HEK293 (cell line): ENCODE measurements around the gene TRAPPC10.

Source experiments
- CTCF ChIA-PET: fragments of 350-600 bp; formaldehyde crosslinking; extraction: SDS; loops from one replicate; lab custom pipeline; 2021; ENCODE audit warnings: antibody characterized with exemption; lab: Yijun Ruan, JAX
- POLR2A ChIA-PET: fragments of 300-600 bp; formaldehyde crosslinking; extraction: SDS; loops from one replicate; lab custom pipeline; 2020; ENCODE audit warnings: antibody characterized with exemption, inconsistent platforms; lab: Yijun Ruan, JAX
- H3K27ac ChIP-seq: fragments of 200-500 bp; sonication (Bioruptor generic); 2 replicates; pipeline ENCODE4 v1.5.1; 2014; ENCODE audit warnings: low read depth, low read length, control low read depth, inconsistent platforms; ENCODE audit errors: extremely low read depth
- H3K36me3 ChIP-seq, 2 experiments: fragments of 200-500 bp in 1 of 2; sonication (Bioruptor generic) in 1 of 2; 1 replicate in 1 of 2; 2 replicates in 1 of 2; pipeline ENCODE4 v1.5.1; 2014 to 2017; ENCODE audit warnings: inconsistent platforms in 2 of 2, low read length in 2 of 2; ENCODE audit not compliant: control insufficient read depth in 2 of 2, insufficient read depth in 1 of 2
- H3K4me1 ChIP-seq: fragments of 200-500 bp; sonication (Bioruptor generic); 2 replicates; pipeline ENCODE4 v1.5.1; 2014; ENCODE audit warnings: mild to moderate bottlenecking, low read length, inconsistent platforms; ENCODE audit not compliant: control insufficient read depth, insufficient read depth
- H3K4me3 ChIP-seq: 2 replicates; pipeline ENCODE4 v1.5.1; 2011; ENCODE audit warnings: low read depth, mild to moderate bottlenecking, control low read depth, low read length, moderate library complexity
- H3K9me3 ChIP-seq: fragments of 200-500 bp; sonication (Bioruptor generic); 2 replicates; pipeline ENCODE4 v1.5.1; 2014; ENCODE audit warnings: low read depth, low read length, inconsistent platforms; ENCODE audit not compliant: control insufficient read depth, insufficient read depth
- BCL11B ChIP-seq: fragments of 450-650 bp; formaldehyde crosslinking; IDR thresholded peaks from 2 replicates; pipeline ENCODE4 v1.5.1; 2016; ENCODE audit warnings: low read depth, missing biosample characterization, missing genetic modification characterization
- EGR2 ChIP-seq: fragments of 450-650 bp; formaldehyde crosslinking; IDR thresholded peaks from 2 replicates; pipeline ENCODE4 v1.5.1; 2016; ENCODE audit warnings: low read depth, missing biosample characterization, missing genetic modification characterization
- KLF17 ChIP-seq: fragments of 450-650 bp; formaldehyde crosslinking; IDR thresholded peaks from 2 replicates; pipeline ENCODE4 v1.5.1; 2016; ENCODE audit warnings: missing biosample characterization, missing genetic modification characterization
- KLF7 ChIP-seq: fragments of 450-650 bp; formaldehyde crosslinking; IDR thresholded peaks from 2 replicates; pipeline ENCODE4 v1.5.1; 2016; ENCODE audit warnings: missing biosample characterization, missing genetic modification characterization, borderline replicate concordance
- KLF9 ChIP-seq: fragments of 450-650 bp; formaldehyde crosslinking; IDR thresholded peaks from 2 replicates; pipeline ENCODE4 v1.5.1; 2016; ENCODE audit warnings: missing biosample characterization, missing genetic modification characterization, low read depth
- RBAK ChIP-seq: fragments of 450-650 bp; formaldehyde crosslinking; IDR thresholded peaks from 2 replicates; pipeline ENCODE4 v1.5.1; 2016; ENCODE audit warnings: missing biosample characterization, missing genetic modification characterization
- SP2 ChIP-seq: fragments of 450-650 bp; formaldehyde crosslinking; IDR thresholded peaks from 2 replicates; pipeline ENCODE4 v1.5.1; 2016; ENCODE audit warnings: missing biosample characterization, missing genetic modification characterization
- ZBTB21 ChIP-seq: fragments of 450-650 bp; formaldehyde crosslinking; IDR thresholded peaks from 2 replicates; pipeline ENCODE4 v1.5.1; 2017; ENCODE audit warnings: missing biosample characterization, missing genetic modification characterization
- ZFHX2 ChIP-seq: fragments of 450-650 bp; formaldehyde crosslinking; conservative IDR thresholded peaks from 2 replicates; pipeline ENCODE4 v1.5.1; 2016; ENCODE audit warnings: missing biosample characterization, missing genetic modification characterization
- ZIC2 ChIP-seq: fragments of 450-650 bp; formaldehyde crosslinking; IDR thresholded peaks from 2 replicates; pipeline ENCODE4 v1.5.1; 2016; ENCODE audit warnings: missing biosample characterization, missing genetic modification characterization
- ZNF18 ChIP-seq: fragments of 450-650 bp; formaldehyde crosslinking; IDR thresholded peaks from 2 replicates; pipeline ENCODE4 v1.5.1; 2016; ENCODE audit warnings: missing biosample characterization, missing genetic modification characterization
- ZNF19 ChIP-seq: fragments of 450-650 bp; formaldehyde crosslinking; IDR thresholded peaks from 2 replicates; pipeline ENCODE4; 2016; ENCODE audit warnings: missing biosample characterization, missing genetic modification characterization, low read depth
- ZNF23 ChIP-seq: fragments of 450-650 bp; formaldehyde crosslinking; IDR thresholded peaks from 2 replicates; pipeline ENCODE4 v1.5.1; 2016; ENCODE audit warnings: missing biosample characterization, missing genetic modification characterization, borderline replicate concordance
- ZNF488 ChIP-seq: fragments of 450-650 bp; formaldehyde crosslinking; IDR thresholded peaks from 2 replicates; pipeline ENCODE4 v1.5.1; 2016; ENCODE audit warnings: missing biosample characterization, missing genetic modification characterization
- ZNF544 ChIP-seq: fragments of 450-650 bp; formaldehyde crosslinking; IDR thresholded peaks from 2 replicates; pipeline ENCODE4 v1.5.0; 2017; ENCODE audit warnings: missing biosample characterization, missing genetic modification characterization
- ZNF600 ChIP-seq: fragments of 450-650 bp; formaldehyde crosslinking; IDR thresholded peaks from 2 replicates; pipeline ENCODE4 v1.5.1; 2016; ENCODE audit warnings: missing biosample characterization, missing genetic modification characterization
- ZSCAN18 ChIP-seq: fragments of 450-650 bp; formaldehyde crosslinking; IDR thresholded peaks from 2 replicates; pipeline ENCODE4 v1.5.1; 2016; ENCODE audit warnings: missing biosample characterization, missing genetic modification characterization

The TRAPPC10 gene

GRCh38 chr21:44067011-44067839, 55.1 kb downstream of the TRAPPC10 start:
- H3K4me3 ChIP-seq: no peak overlapping the region
- no peak overlapping the region for H3K27ac ChIP-seq
- H3K4me1 ChIP-seq: no peaks in the 10 kb centered on the region
- ChIA-PET POLR2A (no interaction called here), CTCF (interaction anchor here (0.6 to 1.6 kb wide), 3 partner anchors 16 to 54 kb away, joined by 3 to 4 read pairs (median 3); no protein-coding TSS in a partner anchor)
- TF ChIP-seq BCL11B (tag by site-specific recombination): no peak
- TF ChIP-seq ZIC2 (tag by site-specific recombination): 0 out of 2 replicates have a peak, but pooled peaks have one; percentile 31
- TF ChIP-seq ZNF544 (tag by site-specific recombination): no peak
- no peak for TF ChIP-seq ZNF19 (tag by site-specific recombination)
- no peak for TF ChIP-seq ZBTB21
- TF ChIP-seq EGR2 (tag by site-specific recombination): peak; percentile 87
- no peak for TF ChIP-seq ZSCAN18 (tag by site-specific recombination)
- no peak for TF ChIP-seq KLF7 (tag by site-specific recombination)
- TF ChIP-seq KLF9: no peak
- no peaks in the 10 kb centered on the region for H3K9me3 ChIP-seq
- H3K36me3 ChIP-seq: peaks cover 4 to 78% of the 10 kb centered on the region in 2 experiments

- POLR2A ChIA-PET: interaction anchor here (0.7 kb wide), 1 partner anchor 468 kb away, joined by 3 read pairs; no protein-coding TSS in a partner anchor
- peaks cover 15 to 73% of the 10 kb centered on the region in 2 experiments for H3K36me3 ChIP-seq
- no peaks in the 10 kb centered on the region for H3K9me3 ChIP-seq
- no peak overlapping the region for H3K4me3 ChIP-seq
- H3K27ac ChIP-seq: no peak overlapping the region
- no peaks in the 10 kb centered on the region for H3K4me1 ChIP-seq
- CTCF ChIA-PET: no interaction called here
- TF ChIP-seq ZNF600 (tag by site-specific recombination) (0 out of 2 replicates have a peak, but pooled peaks have one; percentile 24), RBAK (tag by site-specific recombination) (no peak), ZNF23 (tag by site-specific recombination) (no peak), KLF17 (no peak), SP2 (tag by site-specific recombination) (no peak)
- TF ChIP-seq, all 188 proteins: peak for 1
These were observed 58.3 kb downstream of the TRAPPC10 start for GRCh38 chr21:44070391-44070790.

- TF ChIP-seq ZNF488 (tag by site-specific recombination) (no peak), ZFHX2 (tag by site-specific recombination) (peak; percentile 12; the same call in 1 of the 2 replicates), EGR2 (tag by site-specific recombination) (peak; percentile 68), ZNF18 (tag by site-specific recombination) (no peak)
- Histone ChIP-seq H3K4me3 (no peak overlapping the region), H3K36me3 (peaks cover 25 to 66% of the 10 kb centered on the region in 2 experiments), H3K9me3 (no peaks in the 10 kb centered on the region), H3K4me1 (no peaks in the 10 kb centered on the region), H3K27ac (no peak overlapping the region)
- ChIA-PET POLR2A (no interaction called here), CTCF (interaction anchor here (0.6 to 1.5 kb wide), 6 partner anchors 9 to 669 kb away, joined by 3 to 5 read pairs (median 4); no protein-coding TSS in a partner anchor)
These were observed 59.4 kb downstream of the TRAPPC10 start for GRCh38 chr21:44071359-44072104.
